Right atrium auricular region (tissue), 2 donors: Measurements from ENCODE around the gene SLC17A4. TPM values are rescaled to one million over a fixed set of nuclear protein-coding genes. Genes with fewer than 3 reads are reported as not detected.

ENCODE experiments used
- DNase-seq: peaks from one replicate; pipeline ENCODE4 v3.0.0-alpha.2; 2019; ENCODE audit warnings: low spot score
- H3K27ac ChIP-seq, 2 donors: fragments of 200-600 bp; sonication (generic); 1 replicate in 1 of 2; 2 replicates in 1 of 2; pipeline ENCODE4 v1.5.1; 2016 to 2019
- H3K27me3 ChIP-seq, 2 donors: fragments of 200-600 bp; sonication (generic); one replicate each; pipeline versions ENCODE4 v1.5.1 to v1.6.0; 2017 to 2019
- H3K36me3 ChIP-seq: fragments of 200-600 bp; sonication (generic); one replicate; pipeline ENCODE4 v1.5.1; 2016
- H3K4me1 ChIP-seq, 2 donors: fragments of 200-600 bp; sonication (generic); one replicate each; pipeline versions ENCODE4 v1.5.1 to v1.6.0; 2017 to 2019
- H3K4me3 ChIP-seq, 2 donors: fragments of 200-600 bp; sonication (generic); 1 replicate in 1 of 2; 2 replicates in 1 of 2; pipeline ENCODE4 v1.5.1; 2017 to 2019; ENCODE audit warnings: mild to moderate bottlenecking in 1 of 2, moderate library complexity in 1 of 2
- H3K9me3 ChIP-seq, 2 donors: fragments of 200-600 bp; sonication (generic); one replicate each; pipeline ENCODE4 v1.5.1; 2019
- total RNA-seq, 2 donors: library from RNA; depleted of rRNA; stranded (reverse); fragments of >200 nt; gene quantifications; one replicate each; pipeline ENCODE4 v1.1.0, GENCODE V29; 2016
- TF ChIP-seq, protein P1 (sequence below), 2 donors: fragments of 200-600 bp; sonication (generic); IDR thresholded peaks; one replicate each; pipeline ENCODE4 v1.5.1; 2019; ENCODE audit warnings: antibody characterized with exemption in 2 of 2

Gene SLC17A4, protein sequence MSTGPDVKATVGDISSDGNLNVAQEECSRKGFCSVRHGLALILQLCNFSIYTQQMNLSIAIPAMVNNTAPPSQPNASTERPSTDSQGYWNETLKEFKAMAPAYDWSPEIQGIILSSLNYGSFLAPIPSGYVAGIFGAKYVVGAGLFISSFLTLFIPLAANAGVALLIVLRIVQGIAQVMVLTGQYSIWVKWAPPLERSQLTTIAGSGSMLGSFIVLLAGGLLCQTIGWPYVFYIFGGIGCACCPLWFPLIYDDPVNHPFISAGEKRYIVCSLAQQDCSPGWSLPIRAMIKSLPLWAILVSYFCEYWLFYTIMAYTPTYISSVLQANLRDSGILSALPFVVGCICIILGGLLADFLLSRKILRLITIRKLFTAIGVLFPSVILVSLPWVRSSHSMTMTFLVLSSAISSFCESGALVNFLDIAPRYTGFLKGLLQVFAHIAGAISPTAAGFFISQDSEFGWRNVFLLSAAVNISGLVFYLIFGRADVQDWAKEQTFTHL
- total RNA-seq: not detected

DNA sequence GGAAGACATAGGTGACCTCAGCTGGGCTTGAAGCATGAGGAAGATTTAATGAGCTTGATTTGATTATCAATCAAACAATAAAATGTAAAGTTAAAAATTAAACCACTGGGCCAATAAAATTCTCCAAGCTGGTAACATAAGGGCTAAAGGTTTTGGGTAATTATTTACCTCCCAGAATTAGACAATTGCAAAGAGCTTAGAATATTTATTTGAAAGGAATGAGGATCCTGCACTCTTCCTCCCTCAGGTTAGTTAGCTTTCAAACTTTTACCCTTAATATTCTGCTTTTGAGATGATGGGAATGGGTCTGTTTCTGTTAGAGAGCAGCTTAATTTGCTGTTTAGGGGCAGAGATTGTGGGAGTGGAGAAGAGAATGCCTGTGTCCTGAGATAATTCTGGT, at the start of gene SLC17A4:
Gene SLC17A4 (plus strand): TSS at position 208 of the 400 bp plus-strand sequence. CDS start 7,221 bp downstream, outside the sequence.
- Histone ChIP-seq H3K4me3 (no peak within 1 kb of the TSS), H3K4me1 (no peaks in the 10 kb centered on the region), H3K36me3 (no peaks in the 10 kb centered on the region), H3K27me3 (no peaks in the 10 kb centered on the region), H3K9me3 (no peaks in the 10 kb centered on the region), H3K27ac (no peak within 1 kb of the TSS)
- TF ChIP-seq, protein P1, sequence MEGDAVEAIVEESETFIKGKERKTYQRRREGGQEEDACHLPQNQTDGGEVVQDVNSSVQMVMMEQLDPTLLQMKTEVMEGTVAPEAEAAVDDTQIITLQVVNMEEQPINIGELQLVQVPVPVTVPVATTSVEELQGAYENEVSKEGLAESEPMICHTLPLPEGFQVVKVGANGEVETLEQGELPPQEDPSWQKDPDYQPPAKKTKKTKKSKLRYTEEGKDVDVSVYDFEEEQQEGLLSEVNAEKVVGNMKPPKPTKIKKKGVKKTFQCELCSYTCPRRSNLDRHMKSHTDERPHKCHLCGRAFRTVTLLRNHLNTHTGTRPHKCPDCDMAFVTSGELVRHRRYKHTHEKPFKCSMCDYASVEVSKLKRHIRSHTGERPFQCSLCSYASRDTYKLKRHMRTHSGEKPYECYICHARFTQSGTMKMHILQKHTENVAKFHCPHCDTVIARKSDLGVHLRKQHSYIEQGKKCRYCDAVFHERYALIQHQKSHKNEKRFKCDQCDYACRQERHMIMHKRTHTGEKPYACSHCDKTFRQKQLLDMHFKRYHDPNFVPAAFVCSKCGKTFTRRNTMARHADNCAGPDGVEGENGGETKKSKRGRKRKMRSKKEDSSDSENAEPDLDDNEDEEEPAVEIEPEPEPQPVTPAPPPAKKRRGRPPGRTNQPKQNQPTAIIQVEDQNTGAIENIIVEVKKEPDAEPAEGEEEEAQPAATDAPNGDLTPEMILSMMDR (IDR thresholded peaks at IDR 0.05): no peak
- DNase-seq: no peak

DNA sequence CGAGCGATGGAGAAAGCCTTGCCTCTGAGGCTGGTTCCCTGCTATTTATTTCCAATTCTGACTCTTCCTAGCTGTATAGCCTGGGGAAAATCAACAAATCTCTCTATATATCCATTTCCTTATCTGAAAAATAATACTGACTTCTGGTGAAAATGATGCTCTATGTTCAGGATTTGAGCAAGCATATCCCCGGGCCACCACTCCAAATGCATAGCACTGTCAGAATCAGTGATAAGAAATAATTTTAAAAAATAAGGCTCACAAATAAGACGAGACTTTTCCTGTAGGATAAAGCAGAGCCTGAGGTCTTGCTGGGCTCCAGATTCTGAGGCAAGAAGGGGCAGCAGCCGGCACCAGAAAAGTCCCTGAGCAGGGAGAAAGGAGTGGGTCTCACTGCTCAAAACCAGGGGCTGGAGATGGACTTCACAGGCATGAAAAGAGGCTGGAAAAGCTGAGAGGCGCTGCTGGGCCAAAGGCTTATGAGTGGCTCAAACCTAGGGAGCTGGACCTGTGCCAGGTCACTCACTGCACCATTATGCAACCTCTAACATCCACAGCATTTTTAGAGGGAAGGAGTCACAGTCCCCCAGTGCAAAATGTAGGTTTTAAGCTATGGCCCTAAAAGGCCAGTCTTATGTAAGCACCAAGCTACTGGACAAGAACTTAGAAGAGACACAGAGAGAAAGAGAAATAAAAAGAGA, 48.1 kb upstream of the SLC17A4 start:
- DNase-seq: no peak
- Histone ChIP-seq H3K36me3 (no peaks in the 10 kb centered on the region), H3K27me3 (no peaks in the 10 kb centered on the region), H3K9me3 (no peaks in the 10 kb centered on the region), H3K27ac (no peak overlapping the region), H3K4me3 (no peak overlapping the region), H3K4me1 (no peaks in the 10 kb centered on the region)
- TF ChIP-seq, protein P1 (IDR thresholded peaks at IDR 0.05): no peak

DNA sequence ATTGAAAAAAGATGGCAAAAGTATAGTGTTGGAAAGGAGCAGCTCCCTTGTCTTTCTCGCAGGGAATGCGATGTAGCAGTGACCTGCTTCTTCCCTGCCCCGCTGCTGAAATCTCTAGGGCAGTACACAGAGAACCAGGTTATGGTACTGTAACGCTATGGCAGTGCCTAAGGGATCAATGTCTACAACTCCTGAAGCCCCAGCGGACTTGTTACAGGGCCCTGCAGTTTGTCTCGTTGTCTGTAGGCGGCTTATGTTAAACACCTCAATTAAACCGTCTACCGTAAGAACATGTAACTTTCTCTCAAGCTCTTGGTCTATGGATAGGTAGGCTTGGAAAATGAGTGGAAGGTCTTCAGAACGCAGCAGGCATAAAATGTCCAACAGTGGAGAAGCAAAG, 44.8 kb upstream of the SLC17A4 start:
- TF ChIP-seq, protein P1 (IDR thresholded peaks at IDR 0.05): no peak
- Histone ChIP-seq H3K4me1 (no peaks in the 10 kb centered on the region), H3K36me3 (no peaks in the 10 kb centered on the region), H3K27me3 (no peaks in the 10 kb centered on the region), H3K4me3 (no peak overlapping the region), H3K9me3 (no peaks in the 10 kb centered on the region), H3K27ac (no peak overlapping the region)
- DNase-seq: no peak

DNA sequence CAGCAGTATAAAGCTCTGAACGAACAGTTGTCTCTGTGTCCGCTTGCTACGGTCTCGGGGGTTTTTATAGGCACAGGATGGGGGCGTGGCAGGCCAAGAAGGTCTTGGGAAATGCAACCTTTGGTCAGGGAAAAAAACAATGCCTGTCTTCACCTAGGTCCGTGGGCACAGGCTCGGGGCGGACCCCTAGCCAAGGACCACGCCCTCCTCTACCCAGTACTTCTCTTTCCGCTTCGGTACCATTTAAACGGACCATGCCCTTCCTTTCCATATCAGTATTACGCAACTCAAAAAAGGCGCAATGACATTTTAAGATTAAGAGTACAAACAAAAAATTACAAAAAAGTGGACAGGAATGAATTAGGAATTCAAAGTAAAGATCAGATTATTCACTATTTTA, 44.3 kb upstream of the SLC17A4 start:
- H3K4me3 ChIP-seq: no peak overlapping the region
- TF ChIP-seq, protein P1 (IDR thresholded peaks at IDR 0.05): no peak
- no peaks in the 10 kb centered on the region for H3K36me3 ChIP-seq

DNA sequence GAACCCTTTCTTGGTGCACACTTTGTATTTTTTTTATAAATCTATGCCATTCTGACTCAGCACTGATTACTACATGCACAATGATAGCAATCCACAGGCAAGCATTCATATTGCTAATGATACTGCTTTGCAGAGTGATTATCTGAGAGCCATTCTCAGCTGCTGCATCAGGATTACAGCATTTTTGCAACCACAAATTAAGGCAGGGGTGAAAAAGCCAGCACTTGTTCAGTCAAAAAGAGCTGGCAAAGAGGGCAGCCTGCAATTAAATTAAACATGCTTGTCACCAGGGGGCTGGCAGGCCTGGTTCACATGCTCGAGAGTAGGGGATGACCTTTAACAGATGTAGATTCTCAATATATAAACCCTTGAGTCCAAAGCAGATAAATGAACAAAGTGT, 40.7 kb upstream of the SLC17A4 start:
- TF ChIP-seq, protein P1 (IDR thresholded peaks at IDR 0.05): no peak
- H3K27ac ChIP-seq: no peak overlapping the region
- H3K4me1 ChIP-seq: no peaks in the 10 kb centered on the region
- H3K4me3 ChIP-seq: no peak overlapping the region
- H3K36me3 ChIP-seq: no peaks in the 10 kb centered on the region
- no peaks in the 10 kb centered on the region for H3K9me3 ChIP-seq
- DNase-seq: no peak
- no peaks in the 10 kb centered on the region for H3K27me3 ChIP-seq

More for the DNA sequence above, 44.3 kb upstream of the SLC17A4 start:
- Histone ChIP-seq H3K27ac (no peak overlapping the region), H3K9me3 (no peaks in the 10 kb centered on the region), H3K27me3 (no peaks in the 10 kb centered on the region), H3K4me1 (no peaks in the 10 kb centered on the region)
- no peak for DNase-seq
